ENCODE results near the gene HOOK2. TPM values are rescaled to one million over a fixed set of nuclear protein-coding genes. Genes with fewer than 3 reads are reported as not detected.

HOOK2 gene
- total and polyA plus RNA-seq, 9 of the 15 experiments (the other 6 are each of a cell fraction or from before 2014, with no cell fraction given), result 1.3 to 17.2 (median 9.9) TPM

DNA sequence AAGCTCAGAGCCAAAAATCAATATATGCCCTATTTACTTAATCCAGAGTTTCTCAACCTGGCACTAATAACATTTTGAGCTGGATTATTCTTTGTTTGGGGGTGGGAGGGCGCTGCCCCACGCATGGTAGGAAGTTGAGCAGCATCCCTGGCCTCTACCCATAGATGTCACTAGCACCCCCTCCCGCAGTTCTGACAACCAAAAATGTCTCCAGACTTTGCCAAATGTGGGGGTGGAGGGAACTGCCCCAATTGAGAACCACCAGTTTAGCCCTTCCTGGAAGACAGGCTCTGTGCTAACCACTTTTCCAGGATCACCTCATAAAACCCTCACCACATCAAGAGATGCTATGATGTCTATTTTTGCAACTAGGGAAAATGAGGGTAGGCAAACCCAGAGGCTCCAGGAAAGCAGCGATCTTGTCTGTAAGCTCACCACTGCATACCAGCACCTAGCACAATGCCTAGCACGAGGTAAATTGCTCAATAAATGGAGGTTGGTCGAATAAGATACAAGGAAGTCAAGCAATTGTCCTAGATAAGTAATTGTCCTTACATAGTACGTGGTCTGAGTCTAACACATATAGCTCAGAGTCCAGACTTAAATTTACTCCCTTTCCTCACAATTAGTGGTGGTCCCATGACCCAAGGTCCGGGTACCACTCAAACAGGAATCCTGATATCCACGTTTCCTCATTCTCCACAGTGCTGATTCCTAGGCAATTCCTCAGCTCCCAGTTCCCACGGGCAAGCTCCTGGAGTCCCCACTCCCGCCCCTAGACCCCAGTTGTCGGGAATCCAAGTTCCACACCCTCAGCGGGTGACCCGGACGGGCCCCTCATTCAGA lies 41.8 kb downstream of the HOOK2 start (continued):
- TF ChIP-seq TFAM (CRISPR knock-in tag; conservative IDR thresholded peaks at IDR 0.05) (no peak), ZKSCAN8 (CRISPR knock-in tag; IDR thresholded peaks at IDR 0.05) (no peak), GTF2F1 (IDR thresholded peaks at IDR 0.05; ENCODE audit: low read depth, low read length) (no peak), SMC3 (conservative IDR thresholded peaks at IDR 0.05; ENCODE audit: insufficient read depth, low read depth, low read length) (no peak), ZBTB1 (CRISPR knock-in tag; IDR thresholded peaks at IDR 0.05; ENCODE audit: borderline replicate concordance, low read depth) (no peak), GATA2 (CRISPR knock-in tag; IDR thresholded peaks at IDR 0.05) (no peak), RBM22 (IDR thresholded peaks at IDR 0.05; ENCODE audit: low read depth, low read length, poor library complexity, severe bottlenecking) (no peak), RUNX1 (IDR thresholded peaks at IDR 0.05; ENCODE audit: low read depth) (no peak), HDAC6 (IDR thresholded peaks at IDR 0.05; ENCODE audit: low read depth, low read length) (no peak), BRD4 (IDR thresholded peaks at IDR 0.05) (no peak; the same call in 1 of the 2 replicates), ZNF12 (CRISPR knock-in tag; IDR thresholded peaks at IDR 0.05) (no peak)
- TF ChIP-seq, protein P1, sequence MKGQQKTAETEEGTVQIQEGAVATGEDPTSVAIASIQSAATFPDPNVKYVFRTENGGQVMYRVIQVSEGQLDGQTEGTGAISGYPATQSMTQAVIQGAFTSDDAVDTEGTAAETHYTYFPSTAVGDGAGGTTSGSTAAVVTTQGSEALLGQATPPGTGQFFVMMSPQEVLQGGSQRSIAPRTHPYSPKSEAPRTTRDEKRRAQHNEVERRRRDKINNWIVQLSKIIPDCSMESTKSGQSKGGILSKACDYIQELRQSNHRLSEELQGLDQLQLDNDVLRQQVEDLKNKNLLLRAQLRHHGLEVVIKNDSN (CRISPR knock-in tag; IDR thresholded peaks at IDR 0.05), result no peak
- TF ChIP-seq, protein P2, sequence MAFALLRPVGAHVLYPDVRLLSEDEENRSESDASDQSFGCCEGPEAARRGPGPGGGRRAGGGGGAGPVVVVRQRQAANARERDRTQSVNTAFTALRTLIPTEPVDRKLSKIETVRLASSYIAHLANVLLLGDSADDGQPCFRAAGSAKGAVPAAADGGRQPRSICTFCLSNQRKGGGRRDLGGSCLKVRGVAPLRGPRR (CRISPR knock-in tag; IDR thresholded peaks at IDR 0.05), result no peak
- TF ChIP-seq, protein P3, sequence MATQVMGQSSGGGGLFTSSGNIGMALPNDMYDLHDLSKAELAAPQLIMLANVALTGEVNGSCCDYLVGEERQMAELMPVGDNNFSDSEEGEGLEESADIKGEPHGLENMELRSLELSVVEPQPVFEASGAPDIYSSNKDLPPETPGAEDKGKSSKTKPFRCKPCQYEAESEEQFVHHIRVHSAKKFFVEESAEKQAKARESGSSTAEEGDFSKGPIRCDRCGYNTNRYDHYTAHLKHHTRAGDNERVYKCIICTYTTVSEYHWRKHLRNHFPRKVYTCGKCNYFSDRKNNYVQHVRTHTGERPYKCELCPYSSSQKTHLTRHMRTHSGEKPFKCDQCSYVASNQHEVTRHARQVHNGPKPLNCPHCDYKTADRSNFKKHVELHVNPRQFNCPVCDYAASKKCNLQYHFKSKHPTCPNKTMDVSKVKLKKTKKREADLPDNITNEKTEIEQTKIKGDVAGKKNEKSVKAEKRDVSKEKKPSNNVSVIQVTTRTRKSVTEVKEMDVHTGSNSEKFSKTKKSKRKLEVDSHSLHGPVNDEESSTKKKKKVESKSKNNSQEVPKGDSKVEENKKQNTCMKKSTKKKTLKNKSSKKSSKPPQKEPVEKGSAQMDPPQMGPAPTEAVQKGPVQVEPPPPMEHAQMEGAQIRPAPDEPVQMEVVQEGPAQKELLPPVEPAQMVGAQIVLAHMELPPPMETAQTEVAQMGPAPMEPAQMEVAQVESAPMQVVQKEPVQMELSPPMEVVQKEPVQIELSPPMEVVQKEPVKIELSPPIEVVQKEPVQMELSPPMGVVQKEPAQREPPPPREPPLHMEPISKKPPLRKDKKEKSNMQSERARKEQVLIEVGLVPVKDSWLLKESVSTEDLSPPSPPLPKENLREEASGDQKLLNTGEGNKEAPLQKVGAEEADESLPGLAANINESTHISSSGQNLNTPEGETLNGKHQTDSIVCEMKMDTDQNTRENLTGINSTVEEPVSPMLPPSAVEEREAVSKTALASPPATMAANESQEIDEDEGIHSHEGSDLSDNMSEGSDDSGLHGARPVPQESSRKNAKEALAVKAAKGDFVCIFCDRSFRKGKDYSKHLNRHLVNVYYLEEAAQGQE (IDR thresholded peaks at IDR 0.05; ENCODE audit: borderline replicate concordance), result no peak
- TF ChIP-seq, protein P3 (CRISPR knock-in tag; IDR thresholded peaks at IDR 0.05; ENCODE audit: low read depth), result no peak
- TF ChIP-seq, protein P4, sequence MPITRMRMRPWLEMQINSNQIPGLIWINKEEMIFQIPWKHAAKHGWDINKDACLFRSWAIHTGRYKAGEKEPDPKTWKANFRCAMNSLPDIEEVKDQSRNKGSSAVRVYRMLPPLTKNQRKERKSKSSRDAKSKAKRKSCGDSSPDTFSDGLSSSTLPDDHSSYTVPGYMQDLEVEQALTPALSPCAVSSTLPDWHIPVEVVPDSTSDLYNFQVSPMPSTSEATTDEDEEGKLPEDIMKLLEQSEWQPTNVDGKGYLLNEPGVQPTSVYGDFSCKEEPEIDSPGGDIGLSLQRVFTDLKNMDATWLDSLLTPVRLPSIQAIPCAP (CRISPR knock-in tag; IDR thresholded peaks at IDR 0.05; ENCODE audit: borderline replicate concordance), result no peak
- TF ChIP-seq, protein P5, sequence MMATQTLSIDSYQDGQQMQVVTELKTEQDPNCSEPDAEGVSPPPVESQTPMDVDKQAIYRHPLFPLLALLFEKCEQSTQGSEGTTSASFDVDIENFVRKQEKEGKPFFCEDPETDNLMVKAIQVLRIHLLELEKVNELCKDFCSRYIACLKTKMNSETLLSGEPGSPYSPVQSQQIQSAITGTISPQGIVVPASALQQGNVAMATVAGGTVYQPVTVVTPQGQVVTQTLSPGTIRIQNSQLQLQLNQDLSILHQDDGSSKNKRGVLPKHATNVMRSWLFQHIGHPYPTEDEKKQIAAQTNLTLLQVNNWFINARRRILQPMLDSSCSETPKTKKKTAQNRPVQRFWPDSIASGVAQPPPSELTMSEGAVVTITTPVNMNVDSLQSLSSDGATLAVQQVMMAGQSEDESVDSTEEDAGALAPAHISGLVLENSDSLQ (IDR thresholded peaks at IDR 0.05), result no peak
